ENCODE results near the gene PTPN14. TPM values are rescaled to one million over a fixed set of nuclear protein-coding genes. Genes with fewer than 3 reads are reported as not detected.
"Not testable (repeated sequence)": the region's sequence is repeated elsewhere in the genome, so short reads cannot be mapped to it uniquely, and the experiment has no call there.

The PTPN14 gene
- total RNA-seq, 1 experiment from 2014 or later: 23.5 TPM

GRCh38 chr1:214541693-214542092 is 9.7 kb downstream of the PTPN14 start:
- DNase-seq (ENCODE audit: low read depth): no peak

GRCh38 chr1:214541206-214541605 is 10.2 kb downstream of the PTPN14 start:
- no peak for DNase-seq (ENCODE audit: low read depth)

- no peak for DNase-seq (ENCODE audit: low read depth)
These were observed 11.1 kb downstream of the PTPN14 start for GRCh38 chr1:214540324-214540723.

- DNase-seq (ENCODE audit: low read depth): no peak
These were observed 12.9 kb downstream of the PTPN14 start for GRCh38 chr1:214538496-214538895.

- no peak for DNase-seq (ENCODE audit: low read depth)
These were observed 13.4 kb downstream of the PTPN14 start for GRCh38 chr1:214537872-214538473.

- DNase-seq (ENCODE audit: low read depth): no peak
These were observed 14.2 kb downstream of the PTPN14 start for GRCh38 chr1:214537219-214537618.

- no peak for DNase-seq (ENCODE audit: low read depth)
These were observed 19.3 kb downstream of the PTPN14 start for GRCh38 chr1:214532070-214532469.

GRCh38 chr1:214525535-214526019 is 25.8 kb downstream of the PTPN14 start:
- peak; percentile 77 for DNase-seq (ENCODE audit: low read depth)

- DNase-seq (ENCODE audit: low read depth): peak; percentile 21
These were observed 26.6 kb downstream of the PTPN14 start for GRCh38 chr1:214524824-214525223.

- no peak for DNase-seq (ENCODE audit: low read depth)
These were observed 28.1 kb downstream of the PTPN14 start for GRCh38 chr1:214523124-214523824.

GRCh38 chr1:214521458-214521857 is 29.9 kb downstream of the PTPN14 start:
- not testable (repeated sequence) for DNase-seq (ENCODE audit: low read depth)

GRCh38 chr1:214520544-214521165 is 30.7 kb downstream of the PTPN14 start:
- DNase-seq (ENCODE audit: low read depth): no peak

- DNase-seq (ENCODE audit: low read depth): peak; percentile 25
These were observed 33.0 kb downstream of the PTPN14 start for GRCh38 chr1:214518361-214518760.

- no peak for DNase-seq (ENCODE audit: low read depth)
These were observed 34.7 kb downstream of the PTPN14 start for GRCh38 chr1:214516434-214517326.

- no peak for DNase-seq (ENCODE audit: low read depth)
These were observed 35.6 kb downstream of the PTPN14 start for GRCh38 chr1:214515544-214516433.

GRCh38 chr1:214514819-214515383 is 36.5 kb downstream of the PTPN14 start:
- DNase-seq (ENCODE audit: low read depth): no peak

- peak; percentile 69 for DNase-seq (ENCODE audit: low read depth)
These were observed 37.2 kb downstream of the PTPN14 start for GRCh38 chr1:214514032-214514818.

GRCh38 chr1:214513394-214513793 is 38.0 kb downstream of the PTPN14 start:
- DNase-seq (ENCODE audit: low read depth): peak; percentile 57

- DNase-seq (ENCODE audit: low read depth): no peak
These were observed 39.8 kb downstream of the PTPN14 start for GRCh38 chr1:214511639-214511998.

All from Daoy (cell line).